GM12878 (cell line): ENCODE results near the gene CERKL. TPM values are rescaled to one million over a fixed set of nuclear protein-coding genes. Genes with fewer than 3 reads are reported as not detected.

Experiments used
- ATAC-seq: fragments of 200-7000 bp; cut with Tn5 transposase; 3 replicates; pipeline ENCODE4 v1.9.1; 2020; ENCODE audit warnings: mild to moderate bottlenecking, moderate library complexity
- BruUV-seq: library from RNA; stranded (reverse); fragments of 400-500 nt; replicated peaks from 2 replicates; lab custom pipeline; 2021; lab: Mats Ljungman, UMichigan
- CTCF ChIA-PET: fragments of 300-600 bp; sonication (Branson Sonifier 250); formaldehyde crosslinking; extraction: SDS; loops from one replicate; lab custom pipeline; 2021; ENCODE audit warnings: inconsistent platforms; lab: Yijun Ruan, JAX
- POLR2A ChIA-PET: fragments of 350-600 bp; formaldehyde crosslinking; extraction: SDS; loops from one replicate; lab custom pipeline; 2021; ENCODE audit warnings: inconsistent platforms; lab: Charles Lee
- RAD21 ChIA-PET: fragments of 300-600 bp; sonication (Branson Sonifier 250); formaldehyde crosslinking; loops from one replicate; lab custom pipeline; 2023; ENCODE audit warnings: antibody characterized with exemption; ENCODE audit not compliant: unreplicated experiment; lab: Charles Lee
- SMC1A ChIA-PET: fragments of 300-600 bp; sonication (Branson Sonifier 250); formaldehyde crosslinking; loops from one replicate; lab custom pipeline; 2023; ENCODE audit not compliant: unreplicated experiment, uncharacterized antibody; lab: Charles Lee
- DNase-seq: peaks from one replicate; pipeline ENCODE4 v3.0.0-alpha.2; 2011; ENCODE audit warnings: low read depth, low spot score
- FAIRE-seq: peaks from 3 replicates; lab custom pipeline; 2011; peaks lifted over from hg19 to GRCh38; lab: Jason Lieb, UNC
- H2AFZ ChIP-seq: 2 replicates; pipeline ENCODE4 v1.6.0; 2011; ENCODE audit warnings: low read depth, low read length, control low read depth; ENCODE audit not compliant: control insufficient read depth
- H3K27ac ChIP-seq: 2 replicates; pipeline ENCODE4 v1.5.1; 2011; ENCODE audit warnings: control low read depth; ENCODE audit not compliant: control insufficient read depth, insufficient read depth
- H3K27me3 ChIP-seq, 2 experiments: replicated peaks in 1 of 2; 2 replicates each; pipeline versions ENCODE4 v1.6.0 to v1.6.1; 2011; ENCODE audit warnings: low read length in 1 of 2; ENCODE audit not compliant: control insufficient read depth in 2 of 2, insufficient read depth in 2 of 2
- H3K36me3 ChIP-seq, 2 experiments: 2 replicates each; pipeline ENCODE4 v1.5.1; 2011; ENCODE audit warnings: low read length in 1 of 2; ENCODE audit not compliant: control insufficient read depth in 2 of 2, insufficient read depth in 2 of 2
- H3K4me1 ChIP-seq: 2 replicates; pipeline ENCODE4 v1.6.1; 2011; ENCODE audit warnings: mild to moderate bottlenecking, low read length, moderate library complexity, mixed read lengths; ENCODE audit not compliant: control insufficient read depth, insufficient read depth
- H3K4me2 ChIP-seq: 2 replicates; pipeline ENCODE4 v1.6.0; 2011; ENCODE audit warnings: control low read depth; ENCODE audit not compliant: control insufficient read depth, insufficient read depth
- H3K4me3 ChIP-seq: fragments of 200-600 bp; sonication (generic); 2 replicates; pipeline ENCODE4 v1.5.1; 2016
- H3K79me2 ChIP-seq: 2 replicates; pipeline ENCODE4 v1.6.0; 2011; ENCODE audit warnings: low read length; ENCODE audit not compliant: control insufficient read depth, insufficient read depth
- H3K9ac ChIP-seq: 2 replicates; pipeline ENCODE4 v1.8.0; 2011; ENCODE audit warnings: low read length, control low read depth, mixed read lengths; ENCODE audit not compliant: control insufficient read depth, insufficient read depth
- H3K9me3 ChIP-seq: replicated peaks from 3 replicates; pipeline ENCODE4 v1.5.1; 2011; ENCODE audit warnings: mild to moderate bottlenecking, low read length; ENCODE audit not compliant: control insufficient read depth, insufficient read depth
- H4K20me1 ChIP-seq: 2 replicates; pipeline ENCODE4 v1.6.0; 2011; ENCODE audit not compliant: control insufficient read depth, insufficient read depth
- ASH2L ChIP-seq: fragments of 300-600, 200-600 bp; sonication (generic); IDR thresholded peaks from 2 replicates; pipeline ENCODE4 v1.6.1; 2017; ENCODE audit warnings: low read depth, mild to moderate bottlenecking, borderline replicate concordance
- BHLHE40 ChIP-seq, 2 experiments: fragments of 450-650 bp in 1 of 2; IDR thresholded peaks; 2 replicates each; pipeline ENCODE4 v1.6.1; 2011 to 2017; ENCODE audit warnings: low read depth in 2 of 2, borderline replicate concordance in 1 of 2, improper control_type of control experiment in 1 of 2, low read length in 1 of 2, mild to moderate bottlenecking in 1 of 2
- CREM ChIP-seq: IDR thresholded peaks from 2 replicates; pipeline ENCODE4 v1.6.1; 2014; ENCODE audit warnings: antibody characterized with exemption, low read depth
- NFIC ChIP-seq: IDR thresholded peaks from 2 replicates; pipeline ENCODE4 v1.6.1; 2012; ENCODE audit warnings: low read depth, mild to moderate bottlenecking, inconsistent platforms, low read length, moderate library complexity
- NR2C2 ChIP-seq: IDR thresholded peaks from 2 replicates; pipeline ENCODE4 v1.6.1; 2011; ENCODE audit warnings: borderline replicate concordance, low read depth; ENCODE audit not compliant: control insufficient read depth, insufficient read length
- RAD21 ChIP-seq: IDR thresholded peaks from 2 replicates; pipeline ENCODE4 v1.6.1; 2011; ENCODE audit warnings: mild to moderate bottlenecking, low read depth, low read length, moderate library complexity; ENCODE audit not compliant: insufficient read depth
- RCOR1 ChIP-seq: conservative IDR thresholded peaks from 2 replicates; pipeline ENCODE4 v1.6.1; 2012; ENCODE audit warnings: low read depth, low read length, improper control_type of control experiment
- SUPT20H ChIP-seq: IDR thresholded peaks from 2 replicates; pipeline ENCODE4 v1.6.1; 2011; ENCODE audit warnings: low read depth, mild to moderate bottlenecking, low read length, moderate library complexity, borderline replicate concordance; ENCODE audit not compliant: control insufficient read depth
- WGBS: methylation state at CpG from one replicate; pipeline ENCODE4 v1.1.6; 2016; ENCODE audit warnings: low lambda C conversion rate; ENCODE audit not compliant: insufficient replicate concordance, insufficient coverage; ENCODE audit errors: missing lambda C conversion rate; 5-methylcytosine and 5-hydroxymethylcytosine counted together
- in situ Hi-C: fragments of 300-500 bp; cut with MboI; formaldehyde crosslinking; loops from 9 replicates; pipeline ENCODE4 v1.14.3; 2018; ENCODE audit warnings: mixed read lengths
- intact Hi-C: fragments of 100-400 bp; cut with micrococcal nuclease; formaldehyde crosslinking; loops from one replicate; pipeline ENCODE4 v1.14.2; 2022; ENCODE audit not compliant: unreplicated experiment
- polyA plus RNA-seq, 11 experiments: library from polyadenylated mRNA; depleted of rRNA in 4 of 11; unstranded in 6 of 11; stranded (reverse) in 5 of 11; fragments of >200 nt; fragmentation: Nextera tagmentation in 4 of 11; fragmentation: Illumina TruSeq in 1 of 11; extraction: Ambion mirVana in 4 of 11; extraction: Trizol in 1 of 11; gene quantifications; 1 replicate in 1 of 11; 2 replicates in 10 of 11; pipeline versions ENCODE4 v1.2.1 to v1.2.3, GENCODE V29; 2011 to 2016; ENCODE audit warnings: inconsistent platforms in 2 of 11, missing spikeins in 2 of 11, low read depth in 1 of 11
- total RNA-seq, 4 experiments: library from RNA; depleted of rRNA in 3 of 4; stranded (reverse); fragments of >200 nt in 3 of 4; fragmentation: Illumina TruSeq in 1 of 4; extraction: Trizol in 1 of 4; gene quantifications; 2 replicates each; pipeline versions ENCODE4 v1.2.1 to v1.2.3, GENCODE V29; 2013 to 2021
- TF ChIP-seq, protein P1 (sequence below): IDR thresholded peaks from 2 replicates; pipeline ENCODE4 v1.6.1; 2012; ENCODE audit warnings: improper control_type of control experiment, low read depth, low read length; ENCODE audit not compliant: insufficient replicate concordance

CERKL gene
- total and polyA plus RNA-seq, 10 of the 15 experiments (the other 5 are each of a cell fraction or from before 2014, with no cell fraction given) = 0.05 to 23.0 (median 6.0) TPM; not detected in 2

- FAIRE-seq = no peak
- Histone ChIP-seq H3K9me3 (no peaks in the 10 kb centered on the region), H3K79me2 (no peaks in the 10 kb centered on the region), H3K4me2 (no peak overlapping the region), H3K9ac (no peak overlapping the region), H3K36me3 (no peaks in the 10 kb centered on the region), H3K4me1 (no peaks in the 10 kb centered on the region), H3K27ac (no peak overlapping the region), H2AFZ (no peak overlapping the region), H3K27me3 (peaks cover 9 to 12% of the 10 kb centered on the region in 2 experiments; a peak in 3 of 4 replicates), H4K20me1 (no peaks in the 10 kb centered on the region), H3K4me3 (no peak overlapping the region)
- ATAC-seq = no peak
- CTCF ChIA-PET = interaction anchor here (1.0 kb wide), 1 partner anchor 18 kb away, joined by 3 read pairs; no protein-coding TSS in a partner anchor
- WGBS = 58% methylated on average over 3 of the region's 3 CpGs
- BruUV-seq = no TSS peak
- POLR2A ChIA-PET = no interaction called here
- SMC1A ChIA-PET = interaction anchor here (0.6 kb wide), 1 partner anchor 26 kb away, joined by 6 read pairs; no protein-coding TSS in a partner anchor
- RAD21 ChIA-PET = no interaction called here
- no peak for DNase-seq
- TF ChIP-seq NFIC = no peak
- TF ChIP-seq RCOR1 = no peak
- no peak for TF ChIP-seq SUPT20H
- no peak for TF ChIP-seq ASH2L
- intact Hi-C loops (no loop called here), in situ Hi-C loops (no loop called here)
Measured at GRCh38 chr2:181660181-181660580, 3.3 kb upstream of the CERKL start.

DNA sequence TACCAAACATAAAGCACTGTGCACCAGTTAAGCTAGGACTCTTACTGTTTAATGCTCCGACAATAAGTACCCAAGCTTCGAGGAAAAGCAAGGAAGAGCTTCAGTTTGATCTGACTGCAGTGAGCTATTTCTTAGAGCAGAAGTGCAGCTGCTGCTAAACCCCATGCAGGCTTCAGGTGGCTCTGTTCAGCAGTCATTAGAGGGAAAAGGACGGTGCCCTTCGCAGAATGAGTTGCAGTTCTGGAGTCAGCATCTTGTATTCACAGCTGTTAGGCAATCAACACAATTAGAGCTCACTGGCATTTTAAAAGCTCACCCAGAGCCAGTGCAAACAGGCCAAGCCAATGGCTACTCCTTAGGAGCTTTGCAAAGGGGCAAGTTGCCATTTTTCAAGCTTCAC is 1.5 kb upstream of the CERKL start:
- H3K27me3 ChIP-seq = peaks cover 9 to 12% of the 10 kb centered on the region in 2 experiments; a peak in 3 of 4 replicates
- ChIA-PET CTCF (interaction anchor here (1.0 to 3.1 kb wide), 10 partner anchors 9 to 88 kb away, joined by 3 to 11 read pairs (median 4); no protein-coding TSS in a partner anchor), SMC1A (interaction anchor here (0.6 to 2.8 kb wide), 17 partner anchors 9 to 212 kb away, joined by 3 to 11 read pairs (median 4); no protein-coding TSS in a partner anchor), RAD21 (interaction anchor here (0.9 to 1.4 kb wide), 4 partner anchors 57 to 85 kb away, joined by 3 to 6 read pairs (median 3); no protein-coding TSS in a partner anchor), POLR2A (interaction anchor here (1.0 kb wide), 1 partner anchor 74 kb away, joined by 3 read pairs; no protein-coding TSS in a partner anchor)
- no peak overlapping the region for H3K4me2 ChIP-seq
- H3K4me1 ChIP-seq = no peaks in the 10 kb centered on the region
- no peaks in the 10 kb centered on the region for H3K9me3 ChIP-seq
- H3K36me3 ChIP-seq = no peaks in the 10 kb centered on the region
- 82% methylated on average over 4 of the region's 4 CpGs for WGBS
- no peaks in the 10 kb centered on the region for H3K79me2 ChIP-seq
- H3K27ac ChIP-seq = no peak overlapping the region
- intact Hi-C loops = no loop called here
- no peak overlapping the region for H3K9ac ChIP-seq
- FAIRE-seq (no peak), ATAC-seq (no peak), DNase-seq (no peak)
- TF ChIP-seq NR2C2 (no peak), RAD21 (no peak), BHLHE40 (IDR thresholded peaks at IDR 0.05; ENCODE audit: borderline replicate concordance in 1 of 2, low read depth in 2 of 2, low read length in 1 of 2) (no peak), CREM (no peak)
- TF ChIP-seq, protein P1, sequence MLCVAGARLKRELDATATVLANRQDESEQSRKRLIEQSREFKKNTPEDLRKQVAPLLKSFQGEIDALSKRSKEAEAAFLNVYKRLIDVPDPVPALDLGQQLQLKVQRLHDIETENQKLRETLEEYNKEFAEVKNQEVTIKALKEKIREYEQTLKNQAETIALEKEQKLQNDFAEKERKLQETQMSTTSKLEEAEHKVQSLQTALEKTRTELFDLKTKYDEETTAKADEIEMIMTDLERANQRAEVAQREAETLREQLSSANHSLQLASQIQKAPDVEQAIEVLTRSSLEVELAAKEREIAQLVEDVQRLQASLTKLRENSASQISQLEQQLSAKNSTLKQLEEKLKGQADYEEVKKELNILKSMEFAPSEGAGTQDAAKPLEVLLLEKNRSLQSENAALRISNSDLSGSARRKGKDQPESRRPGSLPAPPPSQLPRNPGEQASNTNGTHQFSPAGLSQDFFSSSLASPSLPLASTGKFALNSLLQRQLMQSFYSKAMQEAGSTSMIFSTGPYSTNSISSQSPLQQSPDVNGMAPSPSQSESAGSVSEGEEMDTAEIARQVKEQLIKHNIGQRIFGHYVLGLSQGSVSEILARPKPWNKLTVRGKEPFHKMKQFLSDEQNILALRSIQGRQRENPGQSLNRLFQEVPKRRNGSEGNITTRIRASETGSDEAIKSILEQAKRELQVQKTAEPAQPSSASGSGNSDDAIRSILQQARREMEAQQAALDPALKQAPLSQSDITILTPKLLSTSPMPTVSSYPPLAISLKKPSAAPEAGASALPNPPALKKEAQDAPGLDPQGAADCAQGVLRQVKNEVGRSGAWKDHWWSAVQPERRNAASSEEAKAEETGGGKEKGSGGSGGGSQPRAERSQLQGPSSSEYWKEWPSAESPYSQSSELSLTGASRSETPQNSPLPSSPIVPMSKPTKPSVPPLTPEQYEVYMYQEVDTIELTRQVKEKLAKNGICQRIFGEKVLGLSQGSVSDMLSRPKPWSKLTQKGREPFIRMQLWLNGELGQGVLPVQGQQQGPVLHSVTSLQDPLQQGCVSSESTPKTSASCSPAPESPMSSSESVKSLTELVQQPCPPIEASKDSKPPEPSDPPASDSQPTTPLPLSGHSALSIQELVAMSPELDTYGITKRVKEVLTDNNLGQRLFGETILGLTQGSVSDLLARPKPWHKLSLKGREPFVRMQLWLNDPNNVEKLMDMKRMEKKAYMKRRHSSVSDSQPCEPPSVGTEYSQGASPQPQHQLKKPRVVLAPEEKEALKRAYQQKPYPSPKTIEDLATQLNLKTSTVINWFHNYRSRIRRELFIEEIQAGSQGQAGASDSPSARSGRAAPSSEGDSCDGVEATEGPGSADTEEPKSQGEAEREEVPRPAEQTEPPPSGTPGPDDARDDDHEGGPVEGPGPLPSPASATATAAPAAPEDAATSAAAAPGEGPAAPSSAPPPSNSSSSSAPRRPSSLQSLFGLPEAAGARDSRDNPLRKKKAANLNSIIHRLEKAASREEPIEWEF = no peak
- H2AFZ ChIP-seq = no peak overlapping the region
- BruUV-seq = no TSS peak
- H4K20me1 ChIP-seq = no peaks in the 10 kb centered on the region
- in situ Hi-C loops = no loop called here
- H3K4me3 ChIP-seq = no peak overlapping the region
